COR-L47 (cell line): ENCODE data around the gene ARHGEF16.

Experiments used
- DNase-seq: peaks from one replicate; lab custom pipeline; 2025; lab: John Stamatoyannopoulos, UW

ARHGEF16 gene

DNA sequence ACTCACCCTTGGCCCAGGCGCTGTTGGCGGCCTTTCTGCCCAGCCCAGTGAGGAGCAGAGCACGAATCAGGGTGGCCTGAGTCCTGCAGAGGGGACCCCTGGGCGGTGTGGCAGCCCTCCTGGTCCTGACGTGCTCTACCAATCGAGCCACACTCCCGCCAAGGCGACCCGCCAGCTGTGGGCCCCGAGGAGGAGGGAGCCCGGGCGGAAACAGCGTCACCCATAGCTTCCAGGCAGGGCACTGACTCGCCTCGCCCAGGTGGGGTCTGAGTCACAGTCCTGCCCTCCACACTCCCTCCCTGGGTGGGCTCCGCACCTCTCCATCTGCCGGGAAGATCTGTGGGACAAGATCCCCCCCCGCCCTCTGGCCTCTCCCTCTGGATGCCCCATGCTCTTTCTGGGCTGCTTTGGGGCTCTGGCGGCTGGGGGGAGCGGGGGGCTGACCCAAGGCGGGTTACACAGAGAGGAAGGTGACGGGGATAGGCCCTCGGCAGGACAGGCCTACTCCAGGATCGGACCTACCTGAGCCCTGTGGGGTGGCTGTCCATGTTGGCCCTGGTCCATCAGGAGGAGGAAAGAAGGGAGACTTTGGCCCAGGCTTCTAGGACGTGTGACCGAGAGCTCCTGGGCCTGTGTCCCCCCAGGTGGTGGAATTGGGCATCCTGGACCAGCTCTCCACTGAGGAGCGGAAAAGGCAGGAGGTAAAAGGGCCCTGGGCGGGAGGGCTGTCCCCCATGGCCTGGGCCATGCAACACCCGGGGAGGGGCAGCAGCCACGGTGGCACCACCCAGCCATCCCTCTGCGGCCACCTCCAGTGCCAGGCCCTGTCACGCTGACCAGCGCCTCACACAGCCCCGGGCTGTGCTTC, 14.0 kb downstream of the ARHGEF16 start:
- DNase-seq, result no peak

DNA sequence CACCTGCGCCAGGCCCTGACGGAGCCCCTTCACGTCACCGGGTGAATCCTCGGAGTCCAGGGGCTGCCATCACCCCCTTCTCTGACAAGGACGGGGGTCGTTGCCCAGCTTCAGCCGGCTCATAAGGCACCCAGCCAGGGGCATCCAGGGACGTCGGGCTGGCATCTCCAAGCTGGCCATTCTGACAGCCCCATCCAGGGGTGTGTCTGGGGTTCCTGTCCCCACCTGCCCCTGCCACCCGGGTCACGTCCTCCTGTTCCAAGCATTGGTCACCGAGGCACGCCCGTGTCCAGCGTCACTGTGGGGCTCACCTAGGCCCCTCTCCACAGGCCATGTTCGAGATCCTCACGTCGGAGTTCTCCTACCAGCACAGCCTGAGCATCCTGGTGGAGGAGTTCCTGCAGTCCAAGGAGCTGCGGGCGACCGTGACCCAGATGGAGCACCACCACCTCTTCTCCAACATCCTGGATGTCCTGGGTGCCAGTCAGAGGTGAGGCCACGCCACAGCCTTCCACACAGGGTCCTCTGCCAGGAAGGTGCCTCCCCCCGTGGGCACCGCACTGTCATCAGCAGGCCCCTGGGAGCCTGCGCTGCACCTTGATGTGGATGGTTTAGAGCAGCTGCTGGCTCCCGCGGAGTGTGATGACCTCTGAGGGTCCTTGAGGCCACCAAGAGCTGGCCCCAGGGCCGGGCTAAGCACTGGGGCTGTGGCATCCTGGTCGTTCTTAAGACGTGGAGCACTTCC, 14.8 kb downstream of the ARHGEF16 start:
- no peak for DNase-seq

DNA sequence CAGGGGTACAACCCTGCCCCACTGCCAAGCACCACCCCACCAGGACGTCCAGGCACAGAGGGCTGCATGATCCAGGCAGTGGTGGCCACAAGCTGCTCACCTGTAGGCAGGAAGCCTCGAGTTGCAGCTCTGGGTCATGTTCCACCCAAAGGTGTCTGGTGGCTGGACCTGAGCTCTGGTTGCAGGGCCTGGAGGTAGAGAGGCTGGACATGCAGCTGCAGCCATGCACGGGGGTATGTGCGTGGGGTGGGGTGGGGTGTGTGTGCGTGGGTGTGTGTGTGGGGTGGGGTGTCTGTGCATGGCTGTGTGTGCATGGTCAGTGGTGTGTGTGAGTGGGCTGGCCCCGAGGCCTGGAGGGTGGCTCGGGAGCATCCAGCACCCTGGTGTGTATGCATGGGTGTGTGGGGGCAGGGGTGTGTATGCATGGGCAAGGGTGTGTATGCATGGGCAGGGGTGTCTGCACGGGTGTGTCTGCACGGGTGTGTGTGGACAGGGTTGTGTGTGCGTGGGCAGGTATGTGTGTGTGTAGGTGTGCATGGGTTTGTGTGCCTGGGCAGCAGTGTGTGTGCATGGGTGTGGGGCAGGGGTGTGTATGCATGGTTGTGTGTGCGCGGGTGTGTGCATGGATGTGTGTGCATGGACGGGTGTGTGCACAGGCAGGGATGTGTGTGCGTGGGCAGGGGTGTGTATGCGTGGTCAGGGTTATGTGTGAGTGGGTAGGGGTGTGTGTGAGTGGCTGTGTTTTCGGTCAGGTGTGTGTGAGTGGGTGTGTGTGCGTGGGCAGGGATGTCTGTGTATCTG, 15.6 kb downstream of the ARHGEF16 start:
- DNase-seq, result no peak

DNA sequence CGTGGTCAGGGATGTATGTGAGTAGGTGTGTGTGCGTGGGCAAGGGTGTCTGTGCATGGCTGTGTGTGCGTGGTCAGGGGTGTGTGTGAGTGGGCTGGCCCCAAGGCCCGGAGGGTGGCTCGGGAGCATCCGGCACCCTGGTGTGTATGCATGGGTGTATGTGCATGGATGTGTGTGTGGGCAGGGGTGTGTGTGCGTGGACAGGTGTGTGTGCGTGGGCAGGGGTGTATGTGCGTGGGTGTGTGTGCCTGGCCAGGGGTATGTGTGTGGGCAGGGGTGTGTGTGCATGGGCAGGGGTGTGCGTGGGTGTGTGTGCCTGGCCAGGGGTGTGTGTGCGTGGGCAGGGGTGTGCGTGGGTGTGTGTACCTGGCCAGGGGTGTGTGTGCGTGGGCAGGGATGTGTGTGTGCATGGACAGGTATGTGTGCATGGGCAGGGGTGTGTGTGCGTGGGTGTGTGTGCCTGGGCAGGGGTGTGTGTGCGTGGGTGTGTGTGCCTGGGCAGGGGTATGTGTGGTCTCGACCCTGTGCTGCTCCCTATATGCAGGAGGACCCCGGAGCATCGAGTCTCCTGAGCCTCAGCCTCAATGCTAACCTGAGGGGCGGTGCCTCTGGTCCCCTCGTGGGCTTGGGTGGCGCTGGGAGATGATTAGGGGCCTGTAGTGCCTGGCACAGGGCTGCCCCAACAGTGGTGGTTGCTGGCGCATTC, 16.3 kb downstream of the ARHGEF16 start:
- DNase-seq, result no peak

DNA sequence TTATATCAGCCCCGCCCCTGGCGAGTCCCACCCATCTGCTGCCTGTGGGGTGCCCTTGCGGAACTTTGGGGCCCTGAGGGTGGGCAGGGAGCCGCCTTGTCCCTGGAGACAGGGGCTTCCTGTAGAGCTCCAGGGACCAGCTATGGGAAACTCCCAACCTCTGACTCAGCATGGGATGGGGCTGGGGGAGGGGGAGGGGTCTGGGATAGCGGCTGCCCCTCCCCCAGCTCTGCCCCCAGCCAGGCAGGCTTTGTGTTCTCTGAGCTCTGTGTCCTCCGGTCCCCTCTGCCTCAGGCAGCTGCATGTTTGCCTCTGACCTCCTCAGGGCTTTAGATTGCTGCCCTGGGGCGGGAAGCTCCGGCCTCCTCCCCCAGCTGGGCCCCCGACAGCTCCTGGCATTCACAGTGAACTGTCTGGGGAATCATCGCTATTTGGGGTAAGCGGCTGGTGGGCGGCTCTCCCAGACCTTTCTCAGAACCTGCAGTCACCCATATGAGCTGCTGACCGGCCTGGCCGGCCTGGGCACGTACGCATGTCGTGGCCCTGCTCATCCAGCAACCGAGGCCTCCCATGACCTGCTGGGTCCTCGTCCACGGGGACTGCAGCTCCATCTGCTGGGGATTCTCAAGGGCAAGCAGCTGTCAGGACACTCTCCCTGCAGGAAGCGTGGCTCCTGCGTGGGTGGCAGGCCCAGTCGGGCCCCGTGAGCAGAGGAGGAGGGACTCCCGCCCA, 17.1 kb downstream of the ARHGEF16 start:
- DNase-seq, result no peak

DNA sequence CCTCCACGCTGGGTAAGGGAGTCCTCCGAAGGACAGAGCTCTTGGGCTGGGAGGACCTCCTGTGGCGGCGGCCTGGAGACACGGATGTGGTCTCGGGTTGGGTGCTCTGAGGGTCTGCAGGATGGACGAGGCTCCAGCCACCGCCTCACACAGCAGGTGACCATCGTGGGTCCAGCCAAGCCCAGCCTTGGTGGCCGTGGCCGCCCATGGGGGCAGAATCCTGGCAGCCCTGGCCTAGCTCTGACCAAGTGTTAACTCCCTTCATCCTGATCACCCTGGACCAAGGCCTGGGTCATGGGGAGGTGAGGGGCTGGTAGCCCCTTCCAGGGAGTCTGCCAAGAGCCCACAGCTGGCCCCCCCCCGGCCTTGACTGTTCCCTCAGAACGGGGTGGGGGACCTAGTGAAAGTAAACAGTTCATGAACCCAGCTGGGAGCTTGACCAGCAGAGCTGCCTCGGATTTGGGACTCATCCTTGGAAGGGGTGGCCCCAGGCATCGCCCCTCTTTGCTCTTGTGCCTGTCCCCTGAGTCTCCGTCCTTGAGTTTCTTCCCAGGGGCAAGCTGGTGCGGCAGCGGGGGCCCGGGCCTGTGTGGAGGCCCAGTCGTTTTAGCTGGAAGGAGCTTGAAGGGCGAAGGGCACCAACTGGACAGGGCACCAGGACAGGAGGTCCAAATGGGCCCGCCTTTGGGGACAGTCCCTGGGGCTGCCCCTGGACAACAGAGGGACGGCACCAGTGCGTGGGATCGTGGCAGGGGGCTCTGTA, 17.8 kb downstream of the ARHGEF16 start:
- no peak for DNase-seq

DNA sequence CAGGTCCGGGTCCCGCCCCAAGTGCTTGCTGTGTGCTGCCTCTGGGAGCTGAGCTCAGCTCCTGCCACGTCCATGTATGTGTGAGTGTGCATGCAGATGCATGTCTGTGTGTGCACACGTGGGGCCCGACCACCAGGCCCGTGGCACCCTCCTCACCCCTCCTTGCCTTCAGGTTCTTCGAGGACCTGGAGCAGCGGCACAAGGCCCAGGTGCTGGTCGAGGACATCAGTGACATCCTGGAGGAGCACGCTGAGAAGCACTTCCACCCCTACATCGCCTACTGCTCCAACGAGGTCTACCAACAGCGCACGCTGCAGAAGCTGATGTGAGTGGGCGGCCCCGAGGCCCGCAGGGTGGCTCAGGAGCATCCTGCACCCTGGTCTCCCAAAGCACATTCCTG, 18.4 kb downstream of the ARHGEF16 start:
- DNase-seq, result no peak

DNA sequence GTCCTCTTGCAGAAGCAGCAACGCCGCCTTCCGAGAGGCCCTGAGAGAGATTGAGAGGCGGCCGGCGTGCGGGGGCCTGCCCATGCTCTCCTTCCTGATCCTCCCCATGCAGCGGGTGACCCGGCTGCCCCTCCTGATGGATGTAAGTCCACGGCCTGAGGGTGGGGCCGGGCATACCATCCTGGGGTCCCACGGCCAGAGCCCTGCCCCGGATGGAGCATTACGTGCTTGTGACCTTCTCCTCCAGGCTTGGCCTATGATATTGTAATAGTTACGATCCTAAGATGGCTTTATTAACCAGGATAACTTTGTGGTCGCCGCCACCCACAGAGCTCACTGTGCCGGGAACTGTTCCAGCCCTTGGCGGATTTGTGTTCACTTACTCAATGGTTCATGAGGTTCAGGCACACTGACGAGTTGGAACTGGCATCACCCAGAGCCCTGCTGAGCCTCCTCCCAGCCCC, 18.9 kb downstream of the ARHGEF16 start:
- no peak for DNase-seq

DNA sequence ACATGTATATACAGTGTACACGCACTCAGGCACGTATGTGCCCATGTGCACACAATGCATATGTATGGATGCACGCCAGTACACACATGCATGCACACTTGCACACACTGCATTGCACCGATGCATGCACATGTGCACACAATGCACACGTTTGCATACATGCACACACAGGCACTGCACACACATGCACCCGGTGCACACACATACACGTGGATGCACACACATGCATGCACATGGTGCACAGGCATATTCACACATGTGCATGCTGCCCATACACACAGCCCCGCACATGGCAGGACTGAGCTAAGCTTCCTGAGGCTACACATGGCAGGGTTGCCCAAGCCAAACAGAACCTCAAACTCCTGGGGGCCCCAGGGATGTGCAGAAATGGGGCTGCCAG, 19.6 kb downstream of the ARHGEF16 start:
- DNase-seq, result no peak

DNA sequence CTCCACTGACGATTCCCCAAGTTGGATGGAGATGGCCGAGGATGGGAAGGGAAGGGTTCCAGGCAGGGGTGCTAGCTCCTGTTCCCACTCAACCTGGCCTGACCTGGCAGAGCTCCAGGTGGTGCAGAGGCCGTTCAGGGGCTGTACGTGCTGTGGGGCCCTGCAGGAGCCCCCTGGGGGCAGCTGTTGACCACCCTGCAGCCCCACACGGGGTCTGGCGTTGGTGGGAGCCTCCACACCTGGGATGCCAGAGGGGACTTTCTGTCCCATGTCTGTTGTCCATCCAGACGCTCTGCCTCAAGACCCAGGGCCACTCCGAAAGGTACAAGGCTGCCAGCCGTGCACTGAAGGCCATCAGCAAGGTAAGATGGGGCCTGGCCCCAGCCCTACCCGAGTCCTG, 20.0 kb downstream of the ARHGEF16 start:
- DNase-seq, result no peak

DNA sequence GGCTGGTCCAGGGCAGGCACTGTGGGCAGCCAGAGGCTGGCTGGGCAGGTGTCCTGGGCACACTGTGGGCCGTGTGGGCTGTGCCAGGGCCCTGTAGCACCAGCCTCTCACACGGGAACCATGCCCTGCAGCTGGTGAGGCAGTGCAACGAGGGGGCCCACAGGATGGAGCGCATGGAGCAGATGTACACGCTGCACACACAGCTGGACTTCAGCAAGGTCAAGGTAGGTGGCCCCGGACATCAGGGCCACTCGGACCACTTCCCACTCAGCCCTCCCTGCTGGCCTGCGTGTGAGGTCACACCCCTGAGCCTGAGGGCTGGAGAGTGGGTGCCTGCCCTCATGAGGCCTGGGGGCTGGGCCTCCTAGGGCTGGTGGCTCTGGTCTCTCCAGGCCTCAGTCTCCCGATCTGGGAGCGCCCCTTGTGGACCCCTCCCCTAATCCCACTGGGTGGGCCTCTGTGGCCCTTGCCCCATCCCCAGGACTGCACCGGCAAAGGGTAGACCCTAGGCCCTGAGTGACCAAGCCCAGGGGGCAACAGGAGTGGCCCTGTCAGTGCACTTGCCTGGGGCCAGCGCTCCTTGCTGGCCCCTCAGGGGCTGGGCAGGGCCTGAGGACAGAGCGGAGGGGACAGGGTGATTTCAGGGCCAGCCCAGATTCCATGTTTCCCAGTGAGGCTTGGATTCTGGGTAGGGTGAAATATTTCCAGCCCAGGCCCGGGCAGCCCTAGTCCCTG, 21.5 kb downstream of the ARHGEF16 start:
- no peak for DNase-seq

DNA sequence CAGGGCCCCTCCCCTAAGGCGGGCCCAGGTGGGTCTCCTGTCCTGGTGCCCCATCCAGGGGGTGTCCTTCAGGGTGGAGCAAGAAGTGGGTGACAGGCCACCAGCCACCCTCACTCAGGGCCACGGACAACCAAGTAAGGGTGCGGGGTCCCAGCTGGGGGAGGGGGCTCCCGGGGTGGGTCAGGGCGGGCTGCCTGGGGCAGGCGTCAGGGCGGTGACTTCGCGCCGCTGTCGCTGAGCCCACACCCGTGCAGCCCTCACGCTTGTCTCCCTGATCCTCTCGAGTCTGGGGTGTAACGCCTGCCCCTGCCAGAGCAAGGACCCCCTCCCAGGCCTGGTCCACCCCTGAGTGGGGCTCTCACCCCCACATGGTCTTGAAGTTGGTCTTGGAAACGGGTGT, 22.2 kb downstream of the ARHGEF16 start:
- no peak for DNase-seq

DNA sequence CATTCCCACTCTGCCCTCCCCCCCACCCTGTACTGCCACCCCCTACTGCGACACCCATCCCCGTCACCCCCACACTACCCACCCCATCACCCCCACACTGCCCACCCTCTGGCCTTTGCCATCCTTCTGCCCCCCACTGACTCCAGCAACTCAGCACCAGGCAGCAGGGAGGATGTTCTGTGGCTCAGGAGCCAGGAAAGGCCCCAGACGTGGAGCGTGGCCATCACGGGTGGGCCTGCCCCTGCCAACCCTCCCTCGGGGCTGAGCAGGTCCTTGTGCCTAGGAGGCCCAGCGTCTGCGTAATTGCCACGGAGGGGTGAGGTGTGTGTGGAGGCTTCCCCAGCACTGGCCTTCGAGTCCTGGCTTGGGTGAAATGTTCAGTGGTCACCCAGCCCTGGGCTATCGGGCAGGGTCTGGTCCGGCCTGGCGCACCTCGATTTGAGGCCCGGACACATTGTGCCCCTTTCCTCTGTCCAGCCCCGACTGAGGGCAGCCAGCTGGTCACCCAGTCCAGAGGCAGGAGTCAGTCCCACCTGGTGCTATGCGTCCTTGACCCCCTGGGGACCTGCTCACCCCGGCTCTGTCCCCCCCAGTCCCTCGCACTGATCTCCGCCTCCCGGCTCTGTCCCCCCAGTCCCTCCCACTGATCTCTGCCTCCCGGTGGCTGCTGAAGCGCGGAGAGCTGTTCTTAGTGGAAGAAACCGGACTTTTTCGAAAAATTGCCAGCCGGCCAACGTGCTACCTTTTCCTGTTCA, 23.0 kb downstream of the ARHGEF16 start:
- no peak for DNase-seq

DNA sequence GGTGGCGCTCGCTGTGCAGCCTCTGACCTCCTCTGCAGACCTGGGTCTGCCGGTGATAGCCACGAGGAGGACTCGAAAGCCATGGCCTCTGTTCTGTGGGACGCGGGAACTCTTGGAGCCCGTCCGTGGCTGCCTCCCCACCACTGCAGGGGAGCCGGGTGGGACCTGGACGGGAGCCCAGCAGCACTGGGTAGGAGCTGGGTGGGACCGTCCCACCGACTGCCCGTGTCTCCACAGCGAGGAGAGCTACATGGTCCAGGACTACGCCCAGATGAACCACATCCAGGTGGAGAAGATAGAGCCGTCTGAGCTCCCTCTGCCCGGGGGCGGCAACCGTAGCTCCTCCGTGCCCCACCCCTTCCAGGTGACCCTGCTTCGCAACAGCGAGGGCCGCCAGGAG, 23.7 kb downstream of the ARHGEF16 start:
- no peak for DNase-seq

DNA sequence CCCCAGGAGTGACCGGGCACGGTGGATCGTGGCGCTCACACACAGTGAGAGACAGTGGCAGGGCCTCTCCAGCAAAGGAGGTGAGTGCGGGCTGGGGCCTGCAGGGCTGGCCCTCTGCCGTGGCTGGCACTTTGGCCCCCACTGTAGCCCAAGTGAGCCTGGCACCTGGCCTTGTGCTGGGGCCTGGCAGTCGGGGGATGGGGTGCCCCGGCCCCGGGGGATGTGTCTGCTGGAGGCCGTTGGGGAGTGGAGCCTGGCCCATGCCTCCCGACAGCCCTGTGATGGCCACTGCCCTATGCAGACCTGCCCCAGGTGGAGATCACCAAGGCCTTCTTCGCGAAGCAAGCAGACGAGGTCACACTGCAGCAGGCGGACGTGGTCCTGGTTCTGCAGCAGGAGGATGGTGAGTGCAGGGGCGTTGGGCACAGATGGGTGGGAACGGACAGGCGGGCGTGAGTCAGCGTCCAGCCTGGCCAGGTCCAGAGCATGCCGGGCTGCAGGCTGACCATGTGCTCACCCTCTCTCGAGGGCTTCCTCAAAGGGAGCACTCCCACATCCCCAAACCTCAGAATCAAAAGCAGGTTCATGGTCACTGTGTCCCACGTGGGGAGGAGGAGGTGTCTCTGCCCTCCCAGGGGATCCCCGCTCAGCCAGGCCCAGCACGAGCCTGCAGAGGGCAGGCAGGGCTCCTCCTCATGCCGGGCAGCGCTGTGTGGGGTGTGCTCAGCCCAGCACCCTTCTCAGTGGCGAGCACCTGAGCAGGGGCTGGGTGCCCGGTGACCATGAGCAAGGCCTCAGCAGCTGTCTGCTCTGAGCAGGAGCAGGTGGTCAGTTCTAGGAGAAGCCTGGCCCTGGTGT, 25.3 kb downstream of the ARHGEF16 start:
- no peak for DNase-seq

DNA sequence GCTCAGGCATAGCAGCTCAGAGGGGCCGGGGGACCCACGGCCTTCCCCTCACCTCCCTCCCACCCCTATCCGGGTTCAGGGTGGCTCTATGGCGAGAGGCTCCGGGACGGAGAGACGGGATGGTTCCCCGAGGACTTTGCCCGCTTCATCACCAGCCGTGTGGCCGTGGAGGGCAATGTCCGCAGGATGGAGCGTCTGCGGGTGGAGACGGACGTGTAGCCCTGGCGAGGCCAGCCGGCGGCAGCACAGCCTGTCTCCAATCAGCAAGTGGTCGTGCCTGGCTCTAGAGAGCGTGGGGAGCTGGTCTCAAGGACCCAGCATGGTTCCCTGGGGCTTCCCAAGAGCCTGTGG, 25.9 kb downstream of the ARHGEF16 start:
- no peak for DNase-seq

DNA sequence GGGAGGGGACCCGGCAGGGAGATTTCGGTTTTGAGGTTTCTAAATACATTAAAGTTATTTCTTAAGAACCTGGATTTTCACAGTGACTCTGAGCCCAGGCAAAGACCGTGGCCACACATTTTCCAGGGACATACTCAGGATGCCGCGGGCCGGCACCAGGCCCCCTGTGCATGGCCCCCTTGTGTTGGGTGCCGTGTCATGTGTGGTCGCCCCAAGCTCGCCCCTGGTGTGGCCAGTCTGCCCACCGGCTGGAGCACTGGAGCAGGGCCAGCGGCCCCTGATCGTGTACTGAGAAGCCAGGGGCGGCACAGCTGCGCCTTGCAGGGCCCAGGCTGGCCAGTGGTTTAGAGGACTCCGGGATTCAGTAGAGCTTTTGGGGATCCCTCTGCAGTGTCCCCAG, 26.6 kb downstream of the ARHGEF16 start:
- DNase-seq, result no peak

DNA sequence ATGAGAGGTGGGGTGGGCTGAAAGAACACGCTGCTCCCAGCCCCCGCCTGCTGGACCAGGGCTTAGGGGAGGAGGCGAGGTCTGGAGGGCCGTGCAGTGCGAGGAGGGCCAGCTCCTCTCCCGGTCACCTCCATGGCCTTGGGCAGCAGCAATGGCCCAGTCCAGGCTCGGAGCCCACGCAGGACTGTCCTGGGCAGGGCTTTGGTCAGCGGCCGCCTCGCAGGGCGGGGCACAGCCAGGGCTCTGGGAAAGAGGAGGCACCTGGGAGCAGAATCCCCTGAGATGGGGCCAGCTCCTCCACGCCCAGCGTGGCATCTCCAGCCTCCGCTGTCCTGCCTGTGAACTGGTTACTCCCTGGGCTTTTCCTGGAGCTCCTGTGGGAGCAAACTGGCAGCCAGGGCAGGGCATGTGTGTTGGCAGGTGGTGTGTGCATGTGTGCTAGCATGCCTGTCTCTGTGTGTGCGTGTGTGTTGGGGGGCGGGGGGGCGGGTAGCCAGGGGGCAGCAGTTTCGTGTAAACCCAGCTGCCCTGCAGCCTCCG, 27.4 kb downstream of the ARHGEF16 start:
- DNase-seq, result no peak
